NCI-H446 treated with DMSO at 0.1 percent for 48 hours (cell line): Measurements from ENCODE around the gene DEXI.
"Not testable (repeated sequence)": the region's sequence is repeated elsewhere in the genome, so short reads cannot be mapped to it uniquely, and the experiment has no call there.

Experiments used
- DNase-seq: peaks from one replicate; lab custom pipeline; 2025; lab: John Stamatoyannopoulos, UW

The DEXI gene

DNA sequence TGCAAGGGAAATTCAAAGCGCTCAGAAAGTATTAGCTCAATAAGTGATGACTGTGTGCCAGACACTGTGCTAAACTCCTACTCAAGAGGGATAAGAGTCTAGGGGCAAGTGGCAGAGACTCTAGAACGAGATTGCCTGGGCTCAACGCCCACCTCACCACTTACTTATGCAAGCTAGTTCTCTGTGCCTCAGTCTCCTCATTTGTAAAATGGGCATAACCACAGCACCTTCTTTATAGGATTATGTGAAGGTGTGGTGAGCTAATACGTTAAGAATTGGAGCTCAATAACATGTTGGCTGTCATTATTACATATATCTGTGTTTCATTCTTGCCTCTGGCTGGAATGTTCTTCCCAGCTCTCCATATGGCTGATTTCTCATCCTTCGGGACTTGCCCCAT is 15.4 kb downstream of the DEXI start:
- no peak for DNase-seq

DNA sequence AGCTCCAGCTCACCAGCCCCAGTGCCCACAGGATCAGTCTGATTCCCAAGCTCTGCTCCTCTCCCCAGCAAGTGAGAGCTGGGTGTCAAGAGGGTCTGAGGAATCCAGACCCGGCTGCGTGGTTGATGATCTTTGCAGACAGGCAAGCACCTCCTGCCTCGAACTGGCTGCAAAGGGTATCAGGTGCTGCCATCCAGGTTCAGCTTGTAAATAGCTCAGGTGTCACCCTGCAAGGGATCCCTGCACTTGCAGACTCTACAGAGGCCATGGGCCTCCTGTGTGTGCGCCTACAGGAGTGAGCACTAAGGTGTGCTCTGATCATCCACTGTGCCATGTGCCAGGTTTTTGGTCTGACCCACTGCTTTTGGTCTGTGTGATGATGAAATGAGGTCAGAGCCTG is 16.2 kb downstream of the DEXI start:
- DNase-seq: no peak

DNA sequence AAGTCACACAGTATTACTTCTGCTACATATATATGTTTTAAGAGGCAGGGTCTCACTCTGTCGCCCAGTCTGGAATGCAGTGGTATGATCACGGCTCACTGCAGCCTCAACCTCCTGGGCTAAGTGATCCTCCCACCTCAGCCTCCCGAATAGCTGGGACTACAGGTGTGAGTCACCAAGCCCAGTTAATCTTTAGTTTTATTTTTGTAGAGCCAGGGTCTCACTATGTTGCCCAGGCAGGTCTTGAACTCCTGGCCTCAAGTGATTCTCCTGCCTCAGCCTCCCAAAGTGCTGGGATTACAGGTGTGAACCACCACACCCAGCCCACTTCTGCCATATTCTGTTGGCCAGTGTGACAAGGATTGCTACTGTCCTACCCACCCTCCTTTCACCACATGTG is 17.0 kb downstream of the DEXI start:
- DNase-seq: not testable (repeated sequence)

DNA sequence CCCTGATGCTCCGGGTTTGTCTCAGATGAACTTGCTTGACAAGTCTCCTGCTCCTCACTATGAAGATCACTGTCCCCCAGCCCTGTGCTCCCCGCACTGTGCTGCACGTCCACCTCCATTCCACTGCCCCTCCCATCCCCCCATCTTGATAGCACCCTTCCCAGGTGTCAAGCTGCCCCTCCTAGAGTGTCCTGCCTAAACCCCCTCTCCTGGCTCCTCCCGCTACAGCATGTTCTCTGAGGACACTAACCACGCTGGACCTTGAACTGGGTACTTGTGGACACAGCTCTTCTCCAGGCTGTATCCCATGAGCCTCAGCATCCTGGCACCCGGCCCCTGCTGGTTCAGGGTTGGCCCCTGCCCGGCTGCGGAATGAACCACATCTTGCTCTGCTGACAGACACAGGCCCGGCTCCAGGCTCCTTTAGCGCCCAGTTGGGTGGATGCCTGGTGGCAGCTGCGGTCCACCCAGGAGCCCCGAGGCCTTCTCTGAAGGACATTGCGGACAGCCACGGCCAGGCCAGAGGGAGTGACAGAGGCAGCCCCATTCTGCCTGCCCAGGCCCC is 18.5 kb downstream of the DEXI start:
- DNase-seq: no peak

DNA sequence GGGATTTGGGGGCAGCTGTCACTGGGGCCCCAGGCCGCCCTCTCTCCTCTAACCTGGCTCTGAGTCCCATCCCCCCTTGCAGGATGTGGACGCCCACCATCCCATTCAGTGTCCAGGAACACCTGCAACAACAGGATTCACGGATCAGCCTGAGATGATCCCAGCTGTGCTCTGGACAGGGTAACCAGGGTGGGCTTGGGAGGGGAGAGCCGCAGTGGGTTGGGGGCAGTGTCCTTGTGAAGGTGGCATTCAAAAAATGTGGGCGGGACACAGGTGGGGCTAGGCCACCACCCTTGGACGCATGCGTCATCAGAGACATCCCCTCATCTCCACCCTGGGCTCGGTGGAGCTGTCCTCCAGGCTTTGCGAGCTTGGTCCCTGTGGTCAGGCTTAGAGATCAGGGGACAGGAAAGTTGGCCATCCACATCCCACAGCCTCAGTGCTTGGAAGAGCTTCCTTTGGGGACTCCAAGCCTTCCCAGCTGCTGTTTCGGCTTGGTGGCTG is 19.1 kb downstream of the DEXI start:
- DNase-seq: no peak

DNA sequence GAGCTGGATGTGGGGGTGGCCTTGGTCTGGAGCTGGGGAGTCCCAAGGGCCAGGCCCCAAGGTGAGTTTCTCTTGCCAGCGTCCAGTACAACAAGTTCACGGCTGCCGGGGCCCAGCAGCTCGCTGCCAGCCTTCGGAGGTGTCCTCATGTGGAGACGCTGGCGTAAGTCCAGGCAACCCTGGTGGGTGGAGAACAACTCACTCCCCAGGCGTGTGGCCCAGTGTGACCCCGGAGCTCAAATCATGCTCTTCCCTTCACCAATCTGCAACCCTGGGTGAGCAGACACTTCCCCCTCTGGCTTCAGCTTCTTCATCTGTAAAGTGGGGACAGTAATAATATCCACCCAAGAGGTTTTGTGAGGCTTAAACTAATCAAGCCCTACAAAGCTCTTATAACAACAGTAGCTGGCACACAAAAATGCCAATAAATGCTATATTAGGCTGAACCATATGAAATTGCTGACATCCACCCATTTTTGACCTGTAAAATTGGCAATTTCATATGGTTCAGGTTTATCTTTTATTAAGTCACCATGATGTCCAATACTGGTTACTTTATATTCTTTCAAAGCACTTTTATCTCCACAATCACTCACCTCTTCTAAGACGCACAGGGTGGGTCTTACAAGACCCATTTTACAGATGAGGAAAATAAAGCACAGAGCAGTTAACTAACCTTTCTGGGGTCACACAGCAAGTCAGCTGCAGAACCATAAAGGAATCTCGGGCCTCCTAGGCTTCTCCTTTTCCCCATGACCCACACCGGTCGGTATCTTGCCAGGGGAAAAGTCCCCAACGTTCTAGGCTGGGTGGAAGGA is 19.7 kb downstream of the DEXI start:
- no peak for DNase-seq

DNA sequence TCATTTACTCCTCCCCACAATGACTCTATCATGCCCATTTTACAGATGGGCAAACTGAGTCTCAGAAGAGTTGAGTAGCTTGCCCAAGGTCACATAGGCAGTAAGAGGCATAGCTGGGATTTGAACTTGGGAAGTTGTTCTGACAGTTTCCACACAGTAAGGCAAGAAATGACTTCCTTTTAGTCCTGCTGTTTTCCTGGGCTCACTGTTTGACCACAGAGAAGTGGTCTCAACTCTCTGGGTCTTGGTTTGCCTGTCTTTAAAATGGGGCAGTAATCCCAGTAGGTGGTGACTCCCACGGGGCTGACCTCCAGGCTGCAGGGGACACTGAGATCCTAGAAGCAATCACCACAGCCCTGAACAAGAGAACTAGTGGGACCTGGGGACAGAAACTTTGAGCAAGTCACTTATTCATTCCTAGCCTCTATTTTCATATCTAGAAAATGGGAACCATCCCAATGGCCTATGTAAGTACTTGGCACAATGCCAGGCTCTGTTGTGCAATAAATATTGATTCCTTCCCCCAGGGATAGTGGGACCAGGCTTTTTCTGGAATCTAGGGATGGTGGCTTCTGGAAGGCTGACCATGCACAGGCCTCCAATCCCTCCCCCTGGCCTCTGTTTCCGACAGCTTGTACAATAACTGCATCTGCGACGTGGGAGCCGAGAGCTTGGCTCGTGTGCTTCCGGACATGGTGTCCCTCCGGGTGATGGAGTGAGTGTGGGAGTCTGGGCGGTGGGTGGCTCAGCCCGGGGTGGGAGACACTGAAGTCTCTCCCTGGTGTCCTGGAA is 20.5 kb downstream of the DEXI start:
- DNase-seq: no peak

DNA sequence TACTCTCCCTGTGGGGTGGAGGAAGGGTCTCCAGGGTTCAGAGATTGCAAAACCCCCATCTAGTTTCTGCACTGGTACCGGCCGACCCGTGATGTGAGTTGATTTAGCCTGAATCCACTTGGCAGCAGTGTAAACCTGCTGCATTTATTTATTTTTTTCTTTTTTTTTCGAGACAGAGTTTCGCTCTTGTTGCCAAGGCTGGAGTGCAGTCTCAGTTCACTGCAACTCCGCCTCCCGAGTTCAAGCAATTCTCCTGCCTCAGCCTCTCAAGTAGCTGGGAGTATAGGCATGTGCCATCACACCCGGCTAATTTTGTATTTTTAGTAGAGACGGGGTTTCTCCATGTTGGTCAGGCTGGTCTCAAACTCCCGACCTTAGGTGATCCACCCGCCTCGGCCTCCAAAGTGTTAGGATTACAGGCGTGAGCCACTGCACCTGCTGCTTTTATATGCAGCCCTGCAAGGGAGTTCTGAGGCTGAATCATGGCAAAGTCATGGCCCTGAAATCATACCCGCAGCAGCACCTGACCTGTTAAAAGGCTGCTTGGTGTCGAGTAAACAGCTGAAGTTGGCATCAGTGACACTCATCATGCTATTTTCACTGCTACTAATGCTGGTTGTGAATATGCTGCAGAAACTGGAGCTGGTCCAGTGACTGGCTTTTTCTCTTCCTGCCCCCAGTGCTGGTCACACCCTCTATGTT is 21.4 kb downstream of the DEXI start:
- DNase-seq: no peak

DNA sequence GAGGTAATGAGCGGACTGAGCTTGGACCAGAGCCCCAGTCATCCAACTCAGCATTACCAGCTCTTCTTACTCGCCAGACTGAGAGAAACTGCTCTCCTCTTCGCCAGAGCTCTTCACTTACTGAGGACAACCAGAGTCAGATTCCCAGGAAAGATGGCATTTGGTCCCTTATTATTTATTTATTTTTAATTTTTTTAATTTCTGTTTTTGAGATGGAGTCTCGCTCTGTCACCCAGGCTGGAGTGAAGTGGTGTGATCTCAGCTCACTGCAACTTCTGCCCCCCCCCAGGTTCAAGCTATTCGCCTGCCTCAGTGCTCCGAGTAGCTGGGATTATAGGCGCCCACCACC is 23.3 kb downstream of the DEXI start:
- no peak for DNase-seq

DNA sequence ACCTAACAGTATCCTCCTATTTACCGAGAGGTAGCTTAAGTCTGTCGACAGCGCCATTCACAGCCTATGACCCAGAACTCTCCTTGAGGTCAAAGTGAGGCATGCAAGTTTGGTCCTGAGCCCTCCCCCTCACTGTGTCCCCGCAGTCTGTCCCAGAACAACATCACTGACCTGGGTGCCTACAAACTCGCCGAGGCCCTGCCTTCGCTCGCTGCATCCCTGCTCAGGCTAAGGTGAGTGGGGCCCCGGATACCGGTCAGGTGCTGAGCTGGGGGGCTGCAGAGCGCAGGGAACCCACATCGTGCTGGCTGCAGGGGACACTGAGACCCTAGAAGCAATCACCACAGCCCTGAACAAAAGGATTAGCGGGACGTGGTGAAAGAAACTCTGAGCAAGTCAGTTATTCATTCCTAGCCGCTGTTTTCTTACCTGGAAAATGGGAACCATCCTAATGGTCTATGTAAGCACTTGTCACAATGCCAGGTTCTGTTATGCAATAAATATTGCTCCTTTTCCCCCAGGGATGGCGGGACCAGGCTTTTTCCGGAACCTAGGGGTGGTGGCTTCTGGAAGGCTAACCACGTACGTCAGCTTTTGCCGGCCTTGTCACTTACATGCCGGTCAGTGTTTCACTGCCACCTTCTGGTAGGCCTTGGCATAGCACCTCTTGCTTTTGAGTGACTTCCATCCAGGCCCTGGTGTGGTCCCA is 23.8 kb downstream of the DEXI start:
- peak; percentile 54 for DNase-seq

DNA sequence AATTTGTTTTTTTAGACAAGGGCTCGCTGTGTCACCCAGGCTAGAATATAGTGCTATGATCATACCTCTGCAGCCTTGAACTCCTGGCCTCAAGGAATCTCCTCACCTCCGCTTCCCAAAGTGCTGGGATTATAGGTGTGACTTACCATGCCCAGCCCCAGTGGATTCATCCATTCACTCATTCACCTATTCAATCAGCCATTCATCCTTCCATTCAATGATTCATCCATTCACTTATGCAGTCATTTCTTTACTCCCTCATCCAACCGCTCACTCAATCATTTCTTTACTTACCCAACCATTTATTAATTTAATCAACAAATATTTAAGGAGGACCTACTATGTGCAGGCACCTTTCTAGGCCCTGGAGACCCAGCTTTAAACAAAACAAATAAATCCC is 25.7 kb downstream of the DEXI start:
- DNase-seq: no peak

DNA sequence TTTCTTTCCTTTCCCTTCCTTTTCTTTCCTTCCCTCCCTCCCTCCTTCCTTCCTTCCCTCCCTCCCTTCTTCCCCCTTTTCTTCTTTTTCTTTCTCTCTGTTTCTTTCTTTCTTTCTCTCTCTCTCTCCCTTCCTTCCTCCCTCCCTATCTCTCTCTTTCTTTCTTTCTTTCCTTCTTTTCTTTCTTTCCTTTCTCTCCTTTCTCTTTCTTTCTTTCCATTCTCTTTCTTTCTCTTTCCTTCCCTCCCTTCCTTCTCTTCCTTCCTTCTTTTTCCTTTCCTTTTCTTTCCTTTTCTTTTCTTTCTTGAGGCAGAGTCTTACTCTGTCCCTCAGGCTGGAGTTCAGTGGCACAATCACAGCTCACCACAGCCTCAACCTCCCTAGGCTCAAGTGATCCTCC is 31.0 kb downstream of the DEXI start:
- no peak for DNase-seq

DNA sequence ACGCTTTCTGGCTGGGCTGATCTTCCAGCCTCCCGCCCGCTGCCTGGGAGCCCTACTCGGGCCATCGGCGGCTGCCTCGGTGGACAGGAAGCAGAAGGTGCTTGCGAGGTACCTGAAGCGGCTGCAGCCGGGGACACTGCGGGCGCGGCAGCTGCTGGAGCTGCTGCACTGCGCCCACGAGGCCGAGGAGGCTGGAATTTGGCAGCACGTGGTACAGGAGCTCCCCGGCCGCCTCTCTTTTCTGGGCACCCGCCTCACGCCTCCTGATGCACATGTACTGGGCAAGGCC is 34.6 kb downstream of the DEXI start:
- no peak for DNase-seq

DNA sequence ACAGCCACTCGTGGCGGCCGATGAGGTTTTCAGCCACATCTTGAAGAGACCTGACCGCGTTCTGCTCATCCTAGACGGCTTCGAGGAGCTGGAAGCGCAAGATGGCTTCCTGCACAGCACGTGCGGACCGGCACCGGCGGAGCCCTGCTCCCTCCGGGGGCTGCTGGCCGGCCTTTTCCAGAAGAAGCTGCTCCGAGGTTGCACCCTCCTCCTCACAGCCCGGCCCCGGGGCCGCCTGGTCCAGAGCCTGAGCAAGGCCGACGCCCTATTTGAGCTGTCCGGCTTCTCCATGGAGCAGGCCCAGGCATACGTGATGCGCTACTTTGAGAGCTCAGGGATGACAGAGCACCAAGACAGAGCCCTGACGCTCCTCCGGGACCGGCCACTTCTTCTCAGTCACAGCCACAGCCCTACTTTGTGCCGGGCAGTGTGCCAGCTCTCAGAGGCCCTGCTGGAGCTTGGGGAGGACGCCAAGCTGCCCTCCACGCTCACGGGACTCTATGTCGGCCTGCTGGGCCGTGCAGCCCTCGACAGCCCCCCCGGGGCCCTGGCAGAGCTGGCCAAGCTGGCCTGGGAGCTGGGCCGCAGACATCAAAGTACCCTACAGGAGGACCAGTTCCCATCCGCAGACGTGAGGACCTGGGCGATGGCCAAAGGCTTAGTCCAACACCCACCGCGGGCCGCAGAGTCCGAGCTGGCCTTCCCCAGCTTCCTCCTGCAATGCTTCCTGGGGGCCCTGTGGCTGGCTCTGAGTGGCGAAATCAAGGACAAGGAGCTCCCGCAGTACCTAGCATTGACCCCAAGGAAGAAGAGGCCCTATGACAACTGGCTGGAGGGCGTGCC is 35.1 kb downstream of the DEXI start:
- no peak for DNase-seq

DNA sequence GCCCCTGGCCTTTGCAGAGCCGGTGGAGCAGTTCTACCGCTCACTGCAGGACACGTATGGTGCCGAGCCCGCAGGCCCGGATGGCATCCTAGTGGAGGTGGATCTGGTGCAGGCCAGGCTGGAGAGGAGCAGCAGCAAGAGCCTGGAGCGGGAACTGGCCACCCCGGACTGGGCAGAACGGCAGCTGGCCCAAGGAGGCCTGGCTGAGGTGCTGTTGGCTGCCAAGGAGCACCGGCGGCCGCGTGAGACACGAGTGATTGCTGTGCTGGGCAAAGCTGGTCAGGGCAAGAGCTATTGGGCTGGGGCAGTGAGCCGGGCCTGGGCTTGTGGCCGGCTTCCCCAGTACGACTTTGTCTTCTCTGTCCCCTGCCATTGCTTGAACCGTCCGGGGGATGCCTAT is 35.8 kb downstream of the DEXI start:
- DNase-seq: no peak

DNA sequence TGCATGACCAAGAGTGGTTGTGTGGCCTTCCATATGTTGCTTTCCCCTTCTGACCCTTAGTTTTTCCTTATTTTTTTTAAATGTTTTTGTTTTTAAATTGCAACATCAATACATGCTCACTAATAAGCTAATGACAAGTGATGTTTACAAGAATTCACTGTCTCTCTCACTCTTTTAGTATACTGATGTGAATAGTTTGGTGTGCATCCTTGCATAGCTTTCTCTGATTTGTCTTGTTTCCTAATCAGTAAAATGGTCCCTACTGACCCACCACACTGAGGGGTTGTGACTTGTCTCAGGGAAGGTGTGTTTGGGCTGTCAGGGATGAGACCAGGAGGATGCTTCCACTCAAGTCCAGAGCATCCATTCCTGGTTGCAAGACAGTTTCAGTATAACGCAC is 39.3 kb downstream of the DEXI start:
- DNase-seq: no peak

DNA sequence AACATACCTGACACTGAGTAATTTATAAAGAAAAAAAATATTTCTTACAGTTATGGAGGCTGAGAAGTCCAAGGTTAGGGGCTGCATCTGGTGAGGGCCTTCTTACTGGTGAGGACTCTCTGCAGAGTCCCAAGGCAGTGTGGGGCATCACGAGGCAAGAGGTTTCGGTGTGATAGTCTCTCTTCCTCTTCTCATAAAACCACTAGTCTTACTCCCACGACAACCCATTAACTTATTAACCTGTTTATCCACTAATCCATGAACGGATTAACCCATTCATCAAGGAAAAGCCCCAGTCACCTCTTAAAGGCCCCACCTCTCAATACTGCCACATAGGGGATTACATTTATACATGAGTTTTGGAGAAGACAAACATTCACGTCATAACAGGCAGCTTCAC is 45.1 kb downstream of the DEXI start:
- no peak for DNase-seq

DNA sequence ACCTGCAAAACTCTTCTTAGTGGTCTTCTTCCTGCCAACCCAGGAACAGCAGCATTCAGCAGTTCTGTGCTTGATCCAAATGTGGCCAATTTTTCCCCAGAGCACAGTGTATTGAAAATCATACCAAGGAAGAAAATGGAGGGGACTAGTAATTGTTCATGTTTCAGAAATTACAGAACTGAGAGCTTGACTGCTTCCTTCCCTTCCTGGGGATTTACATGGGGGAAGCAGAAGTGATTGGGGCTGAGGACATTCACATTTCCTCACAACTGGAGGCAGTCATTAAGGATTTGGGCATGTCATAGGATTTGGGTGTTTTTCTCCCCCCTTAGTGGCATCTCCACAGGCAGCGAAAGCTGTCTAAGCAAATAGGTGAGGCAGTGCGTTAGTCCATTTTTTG is 45.5 kb downstream of the DEXI start:
- no peak for DNase-seq

DNA sequence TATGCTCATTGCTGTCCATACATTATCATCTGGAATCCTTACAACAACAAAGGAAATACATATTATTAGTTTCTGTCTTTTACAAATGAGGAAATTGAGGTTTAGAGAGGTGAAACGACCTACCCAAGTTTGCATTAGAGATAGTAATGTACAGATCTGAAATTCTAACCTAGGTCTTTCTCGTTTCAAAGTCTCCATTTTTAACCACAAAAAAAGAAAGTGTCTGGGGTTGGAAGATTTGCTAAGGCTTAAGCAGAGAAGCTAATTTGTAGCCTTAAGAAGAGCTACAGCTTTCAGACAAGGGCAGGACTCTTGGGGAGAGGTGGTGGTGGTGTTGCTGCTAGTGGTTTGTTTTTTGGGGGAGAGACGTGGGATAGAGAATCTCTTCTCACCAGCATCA is 46.1 kb downstream of the DEXI start:
- no peak for DNase-seq

DNA sequence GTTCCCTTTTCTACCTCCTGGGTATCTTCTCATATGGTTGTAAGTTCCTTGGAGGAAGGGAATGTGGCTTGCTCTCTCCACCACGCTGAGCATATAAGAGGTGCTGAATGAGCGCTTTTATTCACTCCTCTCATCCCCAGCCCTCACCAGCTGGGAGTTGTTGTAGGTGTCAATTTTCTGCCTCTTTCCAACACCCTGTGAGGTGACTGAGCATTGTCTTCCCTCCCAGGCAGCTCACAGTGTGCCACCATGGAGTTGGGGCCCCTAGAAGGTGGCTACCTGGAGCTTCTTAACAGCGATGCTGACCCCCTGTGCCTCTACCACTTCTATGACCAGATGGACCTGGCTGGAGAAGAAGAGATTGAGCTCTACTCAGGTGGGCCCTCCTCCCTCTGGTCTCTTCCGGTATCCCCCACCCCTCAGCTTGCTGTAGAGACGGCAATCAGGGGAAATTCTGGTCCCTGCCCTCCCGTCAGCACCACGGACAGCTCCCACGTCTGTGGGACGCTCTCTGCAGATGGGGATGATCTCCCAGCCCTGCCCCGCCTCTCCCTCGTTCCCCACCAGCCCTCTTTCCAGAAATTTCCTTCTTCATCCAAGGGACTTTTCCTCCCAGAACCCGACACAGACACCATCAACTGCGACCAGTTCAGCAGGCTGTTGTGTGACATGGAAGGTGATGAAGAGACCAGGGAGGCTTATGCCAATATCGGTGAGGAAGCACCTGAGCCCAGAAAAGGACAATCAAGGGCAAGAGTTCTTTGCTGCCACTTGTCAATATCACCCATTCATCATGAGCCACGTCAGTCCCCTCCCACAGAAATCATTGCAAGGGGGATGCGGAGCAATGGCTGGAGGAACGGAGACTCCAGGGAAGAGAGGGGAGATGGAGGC is 47.0 kb downstream of the DEXI start:
- no peak for DNase-seq
